Measurements from ENCODE around the gene TBL2.

DNA sequence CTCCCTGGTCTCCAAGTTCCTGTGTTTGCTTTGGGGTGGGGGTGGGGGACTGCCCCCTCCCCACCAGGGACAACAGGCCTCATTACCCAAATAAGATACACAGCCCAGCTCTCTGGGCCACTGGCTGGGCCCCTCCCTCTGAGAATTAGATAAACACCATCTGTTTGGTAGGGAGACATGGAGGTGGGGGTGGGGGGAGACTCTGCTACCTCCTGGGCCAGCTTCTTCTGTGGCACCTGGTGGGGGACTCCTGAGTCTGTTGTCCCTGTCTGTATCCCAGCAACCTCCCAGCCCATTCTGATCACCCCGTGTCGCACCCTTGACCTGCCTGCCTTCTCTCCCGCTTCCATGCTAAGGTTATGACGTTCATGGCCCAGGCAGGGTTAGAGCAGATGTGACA is 40.2 kb upstream of the TBL2 start:
- TF ChIP-seq POLR2AphosphoS5 (IDR thresholded peaks at IDR 0.05; ENCODE audit: low read depth, low read length), result no peak
- TF ChIP-seq, protein P1, sequence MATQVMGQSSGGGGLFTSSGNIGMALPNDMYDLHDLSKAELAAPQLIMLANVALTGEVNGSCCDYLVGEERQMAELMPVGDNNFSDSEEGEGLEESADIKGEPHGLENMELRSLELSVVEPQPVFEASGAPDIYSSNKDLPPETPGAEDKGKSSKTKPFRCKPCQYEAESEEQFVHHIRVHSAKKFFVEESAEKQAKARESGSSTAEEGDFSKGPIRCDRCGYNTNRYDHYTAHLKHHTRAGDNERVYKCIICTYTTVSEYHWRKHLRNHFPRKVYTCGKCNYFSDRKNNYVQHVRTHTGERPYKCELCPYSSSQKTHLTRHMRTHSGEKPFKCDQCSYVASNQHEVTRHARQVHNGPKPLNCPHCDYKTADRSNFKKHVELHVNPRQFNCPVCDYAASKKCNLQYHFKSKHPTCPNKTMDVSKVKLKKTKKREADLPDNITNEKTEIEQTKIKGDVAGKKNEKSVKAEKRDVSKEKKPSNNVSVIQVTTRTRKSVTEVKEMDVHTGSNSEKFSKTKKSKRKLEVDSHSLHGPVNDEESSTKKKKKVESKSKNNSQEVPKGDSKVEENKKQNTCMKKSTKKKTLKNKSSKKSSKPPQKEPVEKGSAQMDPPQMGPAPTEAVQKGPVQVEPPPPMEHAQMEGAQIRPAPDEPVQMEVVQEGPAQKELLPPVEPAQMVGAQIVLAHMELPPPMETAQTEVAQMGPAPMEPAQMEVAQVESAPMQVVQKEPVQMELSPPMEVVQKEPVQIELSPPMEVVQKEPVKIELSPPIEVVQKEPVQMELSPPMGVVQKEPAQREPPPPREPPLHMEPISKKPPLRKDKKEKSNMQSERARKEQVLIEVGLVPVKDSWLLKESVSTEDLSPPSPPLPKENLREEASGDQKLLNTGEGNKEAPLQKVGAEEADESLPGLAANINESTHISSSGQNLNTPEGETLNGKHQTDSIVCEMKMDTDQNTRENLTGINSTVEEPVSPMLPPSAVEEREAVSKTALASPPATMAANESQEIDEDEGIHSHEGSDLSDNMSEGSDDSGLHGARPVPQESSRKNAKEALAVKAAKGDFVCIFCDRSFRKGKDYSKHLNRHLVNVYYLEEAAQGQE (IDR thresholded peaks at IDR 0.05; ENCODE audit: insufficient read depth in 1 of 2, low read depth in 2 of 2, low read length in 2 of 2), result no peak
- TF ChIP-seq SIN3A (IDR thresholded peaks at IDR 0.05; ENCODE audit: borderline replicate concordance, insufficient read depth, low read length), result no peak
- no peak for TF ChIP-seq FOXP2 (optimal IDR thresholded peaks at IDR 0.05; ENCODE audit: borderline replicate concordance, extremely low read depth, extremely low read length, insufficient read depth)
- no peak for TF ChIP-seq TAF1 (IDR thresholded peaks at IDR 0.05; ENCODE audit: borderline replicate concordance, insufficient read depth, low read length)

All from PFSK-1 (cell line).